Suprapubic skin (tissue), 4 donors: ENCODE measurements around the gene SPTB. TPM values are rescaled to one million over a fixed set of nuclear protein-coding genes. Genes with fewer than 3 reads are reported as not detected.

Experiments used
- DNase-seq, 2 donors: peaks; one replicate each; pipeline ENCODE4 v3.0.0-alpha.2; 2019; ENCODE audit warnings: low spot score in 2 of 2
- H3K27ac ChIP-seq: fragments of 200-600 bp; sonication (generic); one replicate; pipeline ENCODE4 v1.5.1; 2019
- H3K27me3 ChIP-seq: fragments of 200-600 bp; sonication (generic); one replicate; pipeline ENCODE4 v1.5.1; 2019
- H3K36me3 ChIP-seq: fragments of 200-600 bp; sonication (generic); one replicate; pipeline ENCODE4 v1.5.1; 2019
- H3K4me1 ChIP-seq: fragments of 200-600 bp; sonication (generic); one replicate; pipeline ENCODE4 v1.5.1; 2019
- H3K4me3 ChIP-seq: fragments of 200-600 bp; sonication (generic); one replicate; pipeline ENCODE4 v1.5.1; 2019; ENCODE audit warnings: mild to moderate bottlenecking
- H3K9me3 ChIP-seq: fragments of 200-600 bp; sonication (generic); one replicate; pipeline ENCODE4 v1.5.1; 2019
- EP300 ChIP-seq: sonication (generic); formaldehyde crosslinking; IDR thresholded peaks from one replicate; pipeline ENCODE4 v1.6.1; 2017; ENCODE audit warnings: antibody characterized with exemption
- POLR2A ChIP-seq, 2 donors: fragments of 450-650 bp; IDR thresholded peaks; one replicate each; pipeline ENCODE4 v1.6.1; 2017; ENCODE audit warnings: antibody characterized with exemption in 2 of 2, mild to moderate bottlenecking in 2 of 2, moderate library complexity in 2 of 2
- POLR2AphosphoS5 ChIP-seq, 3 donors: sonication (generic); formaldehyde crosslinking; IDR thresholded peaks; one replicate each; pipeline ENCODE4 v1.6.1; 2017; ENCODE audit warnings: antibody characterized with exemption in 3 of 3
- WGBS: methylation state at CpG from one replicate; pipeline ENCODE4 v1.1.5; 2018; 5-methylcytosine and 5-hydroxymethylcytosine counted together
- total RNA-seq, 4 donors: library from RNA; depleted of rRNA; stranded (reverse); fragments of >200 nt; gene quantifications; one replicate each; pipeline ENCODE4 v1.1.0, GENCODE V29; 2016
- TF ChIP-seq, protein P1 (sequence below), 2 donors: fragments of 200-600 bp in 1 of 2; fragments of 450-650 bp in 1 of 2; sonication (generic) in 1 of 2; IDR thresholded peaks; one replicate each; pipeline ENCODE4 v1.5.1; 2016 to 2019; ENCODE audit warnings: antibody characterized with exemption in 2 of 2, mild to moderate bottlenecking in 1 of 2, moderate library complexity in 1 of 2

SPTB gene
- total RNA-seq, 4 donors from 2014 or later = 0.44 to 2.4 (median 0.54) TPM

DNA sequence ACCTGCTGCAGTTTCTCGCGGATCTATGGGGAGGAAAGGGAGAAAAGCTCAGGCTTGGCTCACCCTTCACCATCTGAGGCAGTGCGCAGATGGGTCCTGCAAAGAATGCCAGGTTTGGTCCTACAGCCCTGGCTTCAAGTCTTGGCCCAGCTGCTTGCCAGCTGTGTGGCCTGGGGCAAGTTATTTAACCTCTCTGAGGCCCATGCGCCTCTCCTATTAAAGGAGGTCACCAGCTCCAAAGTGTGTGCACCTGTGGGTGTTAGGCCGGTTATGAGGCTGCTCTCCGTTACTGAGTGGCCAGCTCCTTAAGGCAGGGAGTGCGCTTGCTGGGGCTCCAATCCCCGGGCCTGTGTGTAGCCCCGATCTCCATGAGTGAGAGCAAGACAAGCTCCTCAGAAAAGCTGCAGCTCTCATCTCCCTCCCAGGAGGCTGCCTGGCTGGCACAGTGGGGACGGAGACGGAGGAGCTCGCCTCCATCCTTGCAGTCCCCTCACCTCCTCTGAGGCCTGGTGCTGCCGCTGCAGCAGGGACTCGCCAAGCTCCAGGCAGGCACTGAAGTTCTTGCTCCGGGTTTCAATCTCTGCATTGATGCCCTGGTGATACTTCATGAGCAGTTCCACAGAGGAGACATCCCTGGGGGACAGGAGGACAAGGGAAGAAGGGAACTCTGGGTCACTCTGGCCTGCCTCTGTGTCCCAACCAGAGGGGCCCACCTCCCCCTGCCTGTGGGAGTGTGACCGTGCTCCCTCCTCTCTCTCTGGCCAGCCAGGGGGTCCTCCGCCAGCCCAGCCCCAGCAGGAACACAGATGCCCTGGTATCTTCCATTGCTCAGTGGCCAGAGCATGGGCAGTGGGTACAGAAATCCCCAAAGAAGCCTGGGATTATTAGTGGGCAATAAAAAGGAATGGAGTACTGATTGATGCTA is 110.3 kb downstream of the SPTB start:
- H3K27ac ChIP-seq = no peak overlapping the region
- H3K4me1 ChIP-seq = peaks cover 6% of the 10 kb centered on the region
- H3K9me3 ChIP-seq = no peaks in the 10 kb centered on the region
- no peak overlapping the region for H3K4me3 ChIP-seq
- H3K27me3 ChIP-seq = no peaks in the 10 kb centered on the region
- WGBS = 80% methylated on average over 16 of the region's 17 CpGs
- TF ChIP-seq POLR2A (IDR thresholded peaks at IDR 0.05) (no peak), POLR2AphosphoS5 (IDR thresholded peaks at IDR 0.05) (no peak), EP300 (no peak)
- TF ChIP-seq, protein P1, sequence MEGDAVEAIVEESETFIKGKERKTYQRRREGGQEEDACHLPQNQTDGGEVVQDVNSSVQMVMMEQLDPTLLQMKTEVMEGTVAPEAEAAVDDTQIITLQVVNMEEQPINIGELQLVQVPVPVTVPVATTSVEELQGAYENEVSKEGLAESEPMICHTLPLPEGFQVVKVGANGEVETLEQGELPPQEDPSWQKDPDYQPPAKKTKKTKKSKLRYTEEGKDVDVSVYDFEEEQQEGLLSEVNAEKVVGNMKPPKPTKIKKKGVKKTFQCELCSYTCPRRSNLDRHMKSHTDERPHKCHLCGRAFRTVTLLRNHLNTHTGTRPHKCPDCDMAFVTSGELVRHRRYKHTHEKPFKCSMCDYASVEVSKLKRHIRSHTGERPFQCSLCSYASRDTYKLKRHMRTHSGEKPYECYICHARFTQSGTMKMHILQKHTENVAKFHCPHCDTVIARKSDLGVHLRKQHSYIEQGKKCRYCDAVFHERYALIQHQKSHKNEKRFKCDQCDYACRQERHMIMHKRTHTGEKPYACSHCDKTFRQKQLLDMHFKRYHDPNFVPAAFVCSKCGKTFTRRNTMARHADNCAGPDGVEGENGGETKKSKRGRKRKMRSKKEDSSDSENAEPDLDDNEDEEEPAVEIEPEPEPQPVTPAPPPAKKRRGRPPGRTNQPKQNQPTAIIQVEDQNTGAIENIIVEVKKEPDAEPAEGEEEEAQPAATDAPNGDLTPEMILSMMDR (IDR thresholded peaks at IDR 0.05) = no peak
- no peaks in the 10 kb centered on the region for H3K36me3 ChIP-seq
- no peak for DNase-seq

DNA sequence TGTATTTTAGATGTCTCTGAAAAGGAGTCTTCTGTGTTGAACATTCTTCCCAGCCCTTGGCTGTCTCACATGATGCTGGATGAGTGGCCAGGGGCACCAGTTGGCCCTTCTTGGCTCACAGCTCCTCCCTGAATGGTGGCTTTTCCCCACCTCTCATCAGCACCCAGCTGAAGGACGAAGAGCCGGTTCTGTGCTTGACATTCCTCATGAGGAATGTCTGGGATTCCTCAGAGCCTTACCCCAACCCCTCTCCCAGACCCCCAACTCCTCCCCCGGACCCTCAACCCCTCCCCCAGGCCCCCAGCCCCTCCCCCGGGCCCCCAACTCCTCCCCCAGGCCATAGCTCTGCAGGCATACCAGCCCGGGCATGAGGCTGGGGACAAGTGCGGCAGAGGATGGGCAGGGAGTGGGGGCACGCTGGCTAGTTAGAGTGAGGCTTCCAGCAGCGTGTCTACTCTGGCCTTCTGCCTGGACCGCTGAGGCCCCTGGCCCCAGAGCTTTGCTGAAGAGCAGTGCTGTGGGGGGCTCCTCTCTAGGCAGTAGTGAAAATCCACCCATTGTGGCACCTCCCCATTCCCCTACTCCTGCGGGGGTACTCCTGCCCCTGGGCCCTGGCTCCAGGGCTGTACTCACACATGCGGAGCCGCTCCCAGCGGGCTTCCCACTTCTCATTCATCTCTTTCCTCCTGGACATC is 111.2 kb downstream of the SPTB start:
- Histone ChIP-seq H3K27me3 (no peaks in the 10 kb centered on the region), H3K4me1 (peaks cover 11% of the 10 kb centered on the region), H3K36me3 (no peaks in the 10 kb centered on the region), H3K9me3 (no peaks in the 10 kb centered on the region), H3K4me3 (no peak overlapping the region), H3K27ac (no peak overlapping the region)
- WGBS = 81% methylated on average over 12 of the region's 13 CpGs
- TF ChIP-seq, protein P1 (IDR thresholded peaks at IDR 0.05) = no peak
- no peak for TF ChIP-seq EP300
- no peak for TF ChIP-seq POLR2AphosphoS5 (IDR thresholded peaks at IDR 0.05)
- no peak for TF ChIP-seq POLR2A (IDR thresholded peaks at IDR 0.05)
- DNase-seq = no peak

DNA sequence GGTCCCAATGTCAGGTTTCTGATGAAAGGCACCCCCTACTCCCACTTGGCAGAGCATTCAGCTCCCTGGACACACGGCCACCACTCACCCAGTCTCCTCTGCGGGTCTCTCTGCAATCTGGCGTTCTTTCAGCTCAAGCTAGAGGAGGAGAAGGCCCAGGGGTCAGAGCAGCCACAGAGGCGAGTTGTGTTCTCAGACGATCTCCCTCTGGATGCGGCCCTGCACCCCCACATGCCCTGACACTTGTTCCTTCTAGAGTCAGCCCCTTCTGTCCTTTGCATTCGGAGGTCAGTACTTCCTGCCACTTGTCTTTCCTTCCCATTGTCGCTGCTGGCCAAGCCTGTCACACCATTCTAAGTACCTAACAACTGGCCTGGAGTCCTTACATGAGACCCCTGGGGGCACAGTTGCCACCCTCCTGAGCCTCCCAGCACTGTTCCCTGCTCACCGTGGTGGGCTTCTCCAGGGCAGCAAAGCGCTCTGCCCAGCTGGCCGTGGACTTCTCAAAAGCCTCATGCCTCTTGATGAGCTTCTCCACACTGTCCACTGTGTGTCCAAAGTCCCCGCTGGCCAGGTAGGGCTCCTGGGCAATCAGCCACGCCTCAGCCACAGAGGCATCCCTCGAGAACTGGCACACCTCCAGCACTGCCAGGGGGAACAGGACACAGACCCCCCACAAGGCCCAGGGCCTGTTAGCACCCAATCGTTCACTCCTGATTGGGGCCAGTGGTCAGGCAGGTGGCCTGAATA is 112.3 kb downstream of the SPTB start:
- TF ChIP-seq, protein P1 (IDR thresholded peaks at IDR 0.05) = no peak
- no peak for TF ChIP-seq POLR2A (IDR thresholded peaks at IDR 0.05)
- no peak for TF ChIP-seq EP300
- TF ChIP-seq POLR2AphosphoS5 (IDR thresholded peaks at IDR 0.05) = no peak

DNA sequence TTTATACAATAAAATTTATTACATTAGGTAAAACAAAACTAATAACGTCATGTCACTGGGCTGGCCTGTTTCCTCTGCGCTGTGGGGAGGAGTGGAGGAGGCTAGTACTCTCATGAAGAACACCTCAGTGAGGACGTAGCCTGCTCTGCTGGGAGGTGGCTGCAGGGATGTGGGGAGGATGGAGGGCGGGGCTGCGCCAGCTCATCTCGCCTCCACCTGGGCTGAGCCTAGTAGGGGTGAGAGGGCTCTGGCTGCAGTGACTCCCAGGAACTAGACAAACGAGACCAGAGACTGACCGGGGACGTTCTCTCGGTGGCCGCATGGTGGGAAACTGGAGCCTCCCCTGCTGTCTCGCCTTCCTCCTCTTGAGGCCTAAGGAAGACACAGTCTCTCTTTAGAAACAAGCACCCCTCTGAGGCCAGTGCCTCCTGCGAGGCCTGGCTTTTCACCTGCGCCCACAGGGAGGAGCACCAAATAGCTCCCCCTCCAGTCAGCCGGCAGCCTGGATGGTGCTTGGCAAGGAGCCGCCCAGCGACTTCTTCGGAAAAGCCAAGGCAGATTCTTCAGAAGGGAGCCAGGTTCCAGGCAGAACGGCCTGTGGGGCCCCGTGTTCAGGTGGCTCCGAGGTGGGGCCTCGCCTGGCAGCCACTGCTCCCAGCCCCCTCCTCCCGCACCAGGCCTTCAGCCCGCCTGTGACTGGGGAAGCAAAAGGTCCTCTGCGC is 113.1 kb downstream of the SPTB start:
- Histone ChIP-seq H3K4me3 (no peak overlapping the region), H3K9me3 (no peaks in the 10 kb centered on the region), H3K27ac (no peak overlapping the region), H3K27me3 (no peaks in the 10 kb centered on the region), H3K36me3 (no peaks in the 10 kb centered on the region), H3K4me1 (peaks cover 31% of the 10 kb centered on the region)
- TF ChIP-seq POLR2A (IDR thresholded peaks at IDR 0.05) = no peak
- TF ChIP-seq EP300 = no peak
- no peak for TF ChIP-seq POLR2AphosphoS5 (IDR thresholded peaks at IDR 0.05)
- TF ChIP-seq, protein P1 (IDR thresholded peaks at IDR 0.05) = no peak
- no peak for DNase-seq
- WGBS = 56% methylated on average over 17 of the region's 25 CpGs

More for the DNA sequence above, 112.3 kb downstream of the SPTB start:
- no peaks in the 10 kb centered on the region for H3K27me3 ChIP-seq
- no peak overlapping the region for H3K4me3 ChIP-seq
- 90% methylated on average over 15 of the region's 15 CpGs for WGBS
- no peaks in the 10 kb centered on the region for H3K9me3 ChIP-seq
- no peaks in the 10 kb centered on the region for H3K36me3 ChIP-seq
- H3K4me1 ChIP-seq = peaks cover 23% of the 10 kb centered on the region
- DNase-seq = no peak
- H3K27ac ChIP-seq = no peak overlapping the region
